Type B pancreatic cell (in vitro differentiated cells): ENCODE results near the gene DRD5. TPM values are rescaled to one million over a fixed set of nuclear protein-coding genes. Genes with fewer than 3 reads are reported as not detected.
"Not testable (repeated sequence)": the region's sequence is repeated elsewhere in the genome, so short reads cannot be mapped to it uniquely, and the experiment has no call there.

ENCODE experiments used
- DNase-seq: peaks from one replicate; pipeline ENCODE4 v3.0.0; 2021; ENCODE audit warnings: mixed read lengths; ENCODE audit not compliant: unreplicated experiment; ENCODE audit errors: extremely low spot score
- H3K27ac Mint-ChIP-seq: 2 replicates; pipeline ENCODE4 v1.8.0; 2021; ENCODE audit warnings: mild to moderate bottlenecking, mixed read lengths
- H3K27me3 Mint-ChIP-seq: 2 replicates; pipeline ENCODE4 v1.8.0; 2021; ENCODE audit warnings: mixed read lengths
- H3K36me3 Mint-ChIP-seq: 2 replicates; pipeline ENCODE4 v1.8.0; 2021; ENCODE audit warnings: mixed read lengths
- H3K4me1 Mint-ChIP-seq: one replicate; pipeline ENCODE4 v1.8.0; 2021; ENCODE audit warnings: mixed read lengths; ENCODE audit not compliant: unreplicated experiment
- H3K4me3 Mint-ChIP-seq: 2 replicates; pipeline ENCODE4 v1.8.0; 2021; ENCODE audit warnings: mild to moderate bottlenecking, mixed read lengths
- H3K9me3 Mint-ChIP-seq: 2 replicates; pipeline ENCODE4 v1.8.0; 2021; ENCODE audit warnings: mixed read lengths
- total RNA-seq: library from RNA; stranded (reverse); gene quantifications from 2 replicates; pipeline ENCODE4 v1.2.1, GENCODE V29; 2021; ENCODE audit warnings: low replicate concordance
- TF ChIP-seq, protein P1 (sequence below): fragments of 200-600 bp; sonication (generic); conservative IDR thresholded peaks from 2 replicates; pipeline ENCODE4 v1.5.0; 2021; ENCODE audit warnings: antibody characterized with exemption, mild to moderate bottlenecking

The DRD5 gene
- total RNA-seq, 1 donor from 2014 or later, result 0.58 TPM

GRCh38 chr4:9773471-9773870 lies 8.0 kb upstream of the DRD5 start:
- DNase-seq, result no peak
- H3K36me3 Mint-ChIP-seq, result no peaks in the 10 kb centered on the region
- H3K27ac Mint-ChIP-seq, result no peak overlapping the region
- no peaks in the 10 kb centered on the region for H3K4me1 Mint-ChIP-seq
- H3K4me3 Mint-ChIP-seq, result no peak overlapping the region
- peaks cover 64% of the 10 kb centered on the region for H3K27me3 Mint-ChIP-seq
- H3K9me3 Mint-ChIP-seq, result peaks cover 5% of the 10 kb centered on the region
- TF ChIP-seq, protein P1, sequence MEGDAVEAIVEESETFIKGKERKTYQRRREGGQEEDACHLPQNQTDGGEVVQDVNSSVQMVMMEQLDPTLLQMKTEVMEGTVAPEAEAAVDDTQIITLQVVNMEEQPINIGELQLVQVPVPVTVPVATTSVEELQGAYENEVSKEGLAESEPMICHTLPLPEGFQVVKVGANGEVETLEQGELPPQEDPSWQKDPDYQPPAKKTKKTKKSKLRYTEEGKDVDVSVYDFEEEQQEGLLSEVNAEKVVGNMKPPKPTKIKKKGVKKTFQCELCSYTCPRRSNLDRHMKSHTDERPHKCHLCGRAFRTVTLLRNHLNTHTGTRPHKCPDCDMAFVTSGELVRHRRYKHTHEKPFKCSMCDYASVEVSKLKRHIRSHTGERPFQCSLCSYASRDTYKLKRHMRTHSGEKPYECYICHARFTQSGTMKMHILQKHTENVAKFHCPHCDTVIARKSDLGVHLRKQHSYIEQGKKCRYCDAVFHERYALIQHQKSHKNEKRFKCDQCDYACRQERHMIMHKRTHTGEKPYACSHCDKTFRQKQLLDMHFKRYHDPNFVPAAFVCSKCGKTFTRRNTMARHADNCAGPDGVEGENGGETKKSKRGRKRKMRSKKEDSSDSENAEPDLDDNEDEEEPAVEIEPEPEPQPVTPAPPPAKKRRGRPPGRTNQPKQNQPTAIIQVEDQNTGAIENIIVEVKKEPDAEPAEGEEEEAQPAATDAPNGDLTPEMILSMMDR, result no peak

- H3K4me1 Mint-ChIP-seq, result no peaks in the 10 kb centered on the region
- no peak for DNase-seq
- TF ChIP-seq, protein P1, result no peak
- no peaks in the 10 kb centered on the region for H3K9me3 Mint-ChIP-seq
- no peak overlapping the region for H3K27ac Mint-ChIP-seq
- no peak overlapping the region for H3K4me3 Mint-ChIP-seq
- no peaks in the 10 kb centered on the region for H3K36me3 Mint-ChIP-seq
- H3K27me3 Mint-ChIP-seq, result peaks cover 83% of the 10 kb centered on the region
These were observed 652 bp downstream of the DRD5 start for GRCh38 chr4:9782136-9782436.

DNA sequence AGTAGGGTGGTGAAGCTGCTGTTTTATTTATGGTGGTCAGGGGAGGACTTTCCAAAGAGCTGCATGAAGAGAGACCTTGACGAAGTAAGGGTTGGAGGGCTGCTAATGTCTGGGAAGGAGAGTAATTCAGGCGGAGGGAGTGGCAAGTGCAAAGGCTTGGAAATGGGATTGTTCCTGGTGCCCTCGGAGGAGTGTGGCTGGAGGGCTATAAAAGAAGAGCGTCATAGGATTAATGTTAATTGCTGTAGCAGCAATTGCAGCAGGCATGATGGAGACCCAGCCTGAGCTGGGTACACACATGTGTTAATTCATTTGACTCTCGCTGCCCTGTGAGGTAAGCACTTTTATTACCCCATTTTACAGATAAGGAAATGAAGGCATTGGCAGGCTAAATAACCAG lies 4.5 kb downstream of the DRD5 start:
- peaks cover 60% of the 10 kb centered on the region for H3K27me3 Mint-ChIP-seq
- not testable (repeated sequence) for DNase-seq, H3K36me3 Mint-ChIP-seq, H3K27ac Mint-ChIP-seq, H3K4me1 Mint-ChIP-seq, H3K9me3 Mint-ChIP-seq, H3K4me3 Mint-ChIP-seq

GRCh38 chr4:9792381-9792780 lies 10.9 kb downstream of the DRD5 start:
- no peaks in the 10 kb centered on the region for H3K36me3 Mint-ChIP-seq
- H3K4me1 Mint-ChIP-seq, result no peaks in the 10 kb centered on the region
- peaks cover 12% of the 10 kb centered on the region for H3K27me3 Mint-ChIP-seq
- H3K9me3 Mint-ChIP-seq, result no peaks in the 10 kb centered on the region
- no peak for DNase-seq
- H3K27ac Mint-ChIP-seq, result no peak overlapping the region
- no peak overlapping the region for H3K4me3 Mint-ChIP-seq
- TF ChIP-seq, protein P1, result no peak

GRCh38 chr4:9796641-9797040 lies 15.2 kb downstream of the DRD5 start:
- not testable (repeated sequence) for H3K27ac Mint-ChIP-seq, DNase-seq, H3K36me3 Mint-ChIP-seq, H3K4me3 Mint-ChIP-seq, H3K9me3 Mint-ChIP-seq, H3K4me1 Mint-ChIP-seq
- peaks cover 11% of the 10 kb centered on the region for H3K27me3 Mint-ChIP-seq

DNA sequence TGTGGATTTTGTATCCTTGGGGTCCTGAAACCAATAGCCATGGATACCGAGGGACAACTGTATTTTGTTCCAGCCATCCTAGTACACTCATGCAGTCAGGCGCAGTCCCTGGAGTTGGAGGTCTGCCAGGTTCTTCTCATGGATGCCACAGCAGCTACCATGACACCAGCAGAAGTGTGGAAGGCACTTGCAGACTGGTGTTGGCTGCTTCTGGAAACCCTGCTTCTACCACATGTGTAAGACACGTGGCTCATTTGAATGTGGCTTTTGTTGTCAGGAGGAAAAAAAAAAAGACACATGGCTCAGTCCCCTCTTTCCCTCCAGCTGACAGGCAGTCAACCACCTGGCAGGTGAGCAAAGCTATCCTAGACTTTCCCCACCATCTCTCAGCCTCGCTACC lies 19.4 kb downstream of the DRD5 start:
- Mint-ChIP-seq H3K4me1 (no peaks in the 10 kb centered on the region), H3K27ac (no peak overlapping the region), H3K27me3 (peaks cover 15% of the 10 kb centered on the region), H3K9me3 (no peaks in the 10 kb centered on the region), H3K36me3 (no peaks in the 10 kb centered on the region), H3K4me3 (no peak overlapping the region)
- DNase-seq, result no peak
- TF ChIP-seq, protein P1, result no peak

- Mint-ChIP-seq H3K4me3 (no peak overlapping the region), H3K27ac (no peak overlapping the region), H3K36me3 (no peaks in the 10 kb centered on the region), H3K27me3 (peaks cover 12% of the 10 kb centered on the region), H3K9me3 (peaks cover 4% of the 10 kb centered on the region), H3K4me1 (peaks cover 21% of the 10 kb centered on the region)
- no peak for DNase-seq
- TF ChIP-seq, protein P1, result no peak
These were observed 23.5 kb downstream of the DRD5 start for GRCh38 chr4:9804918-9805317.
